PC-3 (cell line): ENCODE results near the gene STARD3.

Experiments
- EZH2 ChIP-seq: fragments of 300-600 bp; sonication (generic); IDR thresholded peaks from one replicate; pipeline ENCODE4 v1.6.1; 2017; ENCODE audit warnings: antibody characterized with exemption, mild to moderate bottlenecking, low read length; ENCODE audit not compliant: unreplicated experiment
- TF ChIP-seq, protein P1 (sequence below): fragments of 300-600 bp; sonication (generic); conservative IDR thresholded peaks from 2 replicates; pipeline ENCODE4 v1.5.1; 2017; ENCODE audit warnings: antibody characterized with exemption, low read depth, mild to moderate bottlenecking, low read length

DNA sequence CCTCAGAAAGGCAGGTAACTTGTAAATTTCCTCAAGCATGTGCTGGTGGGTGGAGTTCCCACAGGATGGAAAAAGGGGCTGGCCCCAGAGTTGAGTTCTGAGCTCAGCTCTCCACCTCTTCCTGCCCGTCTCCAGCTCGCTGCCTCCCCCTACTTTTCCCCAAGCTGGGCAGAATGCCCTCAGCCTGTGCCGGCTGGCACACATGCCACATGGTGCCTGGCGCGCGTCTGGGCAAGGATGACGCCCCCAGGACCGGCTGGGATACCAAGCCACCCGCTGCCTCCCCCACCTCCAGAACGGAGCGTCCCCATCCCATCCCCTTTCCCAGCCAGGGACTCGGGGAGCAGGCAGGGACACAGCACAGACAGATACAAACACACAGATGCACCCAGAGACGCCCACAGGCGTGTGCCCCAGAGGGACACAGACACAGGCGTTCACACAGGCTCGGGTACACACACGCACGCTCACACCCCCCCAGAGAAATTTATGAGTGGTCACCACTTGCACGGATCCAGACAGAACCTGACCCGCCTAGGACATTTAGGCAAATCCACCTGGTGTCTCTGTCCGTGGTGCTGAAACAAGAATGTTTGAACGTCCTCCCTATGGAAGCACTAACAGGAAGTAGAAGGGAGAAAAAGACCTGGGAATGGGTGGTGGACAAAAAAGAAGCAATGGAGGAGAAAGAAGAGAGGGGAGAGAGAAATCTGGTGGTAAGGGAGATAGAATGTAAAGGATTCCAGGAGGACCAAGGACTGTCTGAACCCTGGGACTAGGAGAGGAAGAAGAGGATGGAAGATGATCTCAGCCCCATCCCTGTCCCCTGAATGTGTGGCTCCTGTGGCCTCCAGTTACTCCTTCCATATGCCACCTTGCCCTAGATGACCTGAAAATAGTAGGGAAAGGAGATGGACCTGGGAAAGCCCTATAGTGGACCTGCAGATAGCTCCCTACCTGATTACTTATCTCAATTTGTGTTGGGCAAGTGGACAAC is 44.7 kb upstream of the STARD3 start:
- TF ChIP-seq, protein P1, sequence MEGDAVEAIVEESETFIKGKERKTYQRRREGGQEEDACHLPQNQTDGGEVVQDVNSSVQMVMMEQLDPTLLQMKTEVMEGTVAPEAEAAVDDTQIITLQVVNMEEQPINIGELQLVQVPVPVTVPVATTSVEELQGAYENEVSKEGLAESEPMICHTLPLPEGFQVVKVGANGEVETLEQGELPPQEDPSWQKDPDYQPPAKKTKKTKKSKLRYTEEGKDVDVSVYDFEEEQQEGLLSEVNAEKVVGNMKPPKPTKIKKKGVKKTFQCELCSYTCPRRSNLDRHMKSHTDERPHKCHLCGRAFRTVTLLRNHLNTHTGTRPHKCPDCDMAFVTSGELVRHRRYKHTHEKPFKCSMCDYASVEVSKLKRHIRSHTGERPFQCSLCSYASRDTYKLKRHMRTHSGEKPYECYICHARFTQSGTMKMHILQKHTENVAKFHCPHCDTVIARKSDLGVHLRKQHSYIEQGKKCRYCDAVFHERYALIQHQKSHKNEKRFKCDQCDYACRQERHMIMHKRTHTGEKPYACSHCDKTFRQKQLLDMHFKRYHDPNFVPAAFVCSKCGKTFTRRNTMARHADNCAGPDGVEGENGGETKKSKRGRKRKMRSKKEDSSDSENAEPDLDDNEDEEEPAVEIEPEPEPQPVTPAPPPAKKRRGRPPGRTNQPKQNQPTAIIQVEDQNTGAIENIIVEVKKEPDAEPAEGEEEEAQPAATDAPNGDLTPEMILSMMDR = no peak
- no peak for TF ChIP-seq EZH2
